Gastrocnemius medialis (tissue), 4 donors: ENCODE measurements around the gene MIPOL1. TPM values are rescaled to one million over a fixed set of nuclear protein-coding genes. Genes with fewer than 3 reads are reported as not detected.

Experiments
- ATAC-seq, 2 donors: fragments of 150-250 bp; one replicate each; pipeline ENCODE4 v1.9.1; 2016
- DNase-seq, 2 donors: peaks; one replicate each; pipeline ENCODE4 v3.0.0-alpha.2; 2019
- H3K27ac ChIP-seq, 4 donors: fragments of 200-600 bp; sonication (generic); 1 replicate in 1 of 4; 2 replicates in 3 of 4; pipeline ENCODE4 v1.5.1; 2016 to 2018; ENCODE audit warnings: mild to moderate bottlenecking in 2 of 4, moderate library complexity in 1 of 4
- H3K27me3 ChIP-seq, 3 donors: fragments of 200-600 bp; sonication (generic) in 2 of 3; 1 replicate in 1 of 3; 2 replicates in 2 of 3; pipeline versions ENCODE4 v1.5.1 to v1.6.0; 2016 to 2019; ENCODE audit warnings: mild to moderate bottlenecking in 1 of 3, moderate library complexity in 1 of 3
- H3K36me3 ChIP-seq, 2 donors: fragments of 200-600 bp; sonication (generic) in 1 of 2; one replicate each; pipeline ENCODE4 v1.5.1; 2017 to 2018
- H3K4me1 ChIP-seq, 2 donors: fragments of 200-600 bp; sonication (generic) in 1 of 2; one replicate each; pipeline ENCODE4 v1.5.1; 2016 to 2017; ENCODE audit warnings: mild to moderate bottlenecking in 2 of 2
- H3K4me3 ChIP-seq, 4 donors: fragments of 200-600 bp; sonication (generic) in 3 of 4; 1 replicate in 1 of 4; 2 replicates in 3 of 4; pipeline ENCODE4 v1.5.1; 2016 to 2019; ENCODE audit warnings: mild to moderate bottlenecking in 2 of 4
- H3K9me3 ChIP-seq, 3 donors: fragments of 200-600 bp; sonication (generic) in 2 of 3; 1 replicate in 1 of 3; 2 replicates in 2 of 3; pipeline ENCODE4 v1.5.1; 2016 to 2019
- POLR2A ChIP-seq, 2 donors: fragments of 450-650 bp; IDR thresholded peaks; one replicate each; pipeline ENCODE4 v1.6.1; 2017; ENCODE audit warnings: antibody characterized with exemption in 2 of 2, mild to moderate bottlenecking in 2 of 2, moderate library complexity in 2 of 2
- in situ Hi-C, 4 donors: fragments of 200-750 bp; cut with MboI; loops; one replicate each; pipeline versions ENCODE4 v1.15.0 to v1.8.0; 2017; ENCODE audit warnings: low sequenced_read_pairs in 4 of 4
- intact Hi-C: fragments of 100-400 bp; cut with DNase I; formaldehyde crosslinking; loops from one replicate; pipeline ENCODE4 v1.15.1; 2023; ENCODE audit warnings: low total_unique reads
- total RNA-seq, 4 donors: library from RNA; depleted of rRNA; stranded (reverse); fragments of >200 nt; gene quantifications; one replicate each; pipeline versions ENCODE4 v1.1.0 to v1.2.3, GENCODE V29; 2016
- TF ChIP-seq, protein P1 (sequence below), 5 experiments: fragments of 450-650 bp in 3 of 5; fragments of 200-600 bp in 2 of 5; sonication (generic) in 2 of 5; IDR thresholded peaks in 4 of 5; conservative IDR thresholded peaks in 1 of 5; 1 replicate in 4 of 5; 2 replicates in 1 of 5; pipeline ENCODE4 v1.5.1; 2016 to 2019; ENCODE audit warnings: antibody characterized with exemption in 5 of 5, mild to moderate bottlenecking in 3 of 5, moderate library complexity in 3 of 5

Gene MIPOL1
- total RNA-seq, 4 donors from 2014 or later: 3.1 to 13.7 (median 4.1) TPM

DNA sequence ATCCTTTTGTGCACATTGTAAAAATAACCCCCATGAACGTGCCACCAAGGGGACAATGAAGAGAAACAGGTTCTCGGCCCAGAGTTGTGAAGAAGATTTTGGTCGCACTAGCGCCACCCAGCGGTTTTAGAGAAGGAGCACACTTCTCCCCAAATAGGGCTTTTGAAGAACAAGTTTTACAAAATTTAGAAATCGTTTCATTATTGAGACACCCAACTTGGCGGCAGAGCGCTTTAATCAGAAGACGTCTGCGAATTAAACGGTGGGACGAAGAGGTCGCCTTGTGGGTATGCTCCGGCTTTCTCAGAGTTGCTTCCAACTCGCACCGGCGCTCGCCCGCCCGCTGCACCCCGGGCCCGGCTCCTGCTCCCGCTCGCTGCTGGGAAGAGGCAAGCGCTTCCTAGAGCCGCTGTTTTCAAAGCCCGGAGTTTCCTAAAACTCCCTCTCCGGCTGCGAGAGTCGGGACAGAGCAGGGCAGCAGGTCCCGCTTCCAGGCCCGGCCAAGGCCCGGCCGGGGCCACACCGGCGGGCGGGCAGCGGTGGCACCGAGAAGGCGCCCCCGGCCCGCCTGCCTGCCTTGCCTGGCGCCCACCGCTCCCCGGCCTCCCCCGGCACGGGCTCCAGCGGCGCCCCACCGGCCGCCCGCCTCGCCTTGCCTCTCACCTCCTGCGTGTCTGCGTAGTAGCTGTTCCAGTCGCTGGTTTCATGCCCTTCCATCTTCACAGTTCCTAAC lies 396.7 kb downstream of the MIPOL1 start:
- in situ Hi-C loops: loop anchor here in 2 of 4 donors (25.0 kb wide), 2 partner anchors 932 to 1082 kb away; partner anchors contain the start of genes NKX2-1 (in 1 of the 2) and PAX9 (in 1 of the 2)
- H3K27ac ChIP-seq: no peak overlapping the region
- ATAC-seq (peak in 1 of 2 donors; percentile 49), DNase-seq (no peak)
- H3K36me3 ChIP-seq: no peaks in the 10 kb centered on the region
- peak overlapping the region; percentile 19 to 42 (median 26) for H3K4me3 ChIP-seq
- H3K27me3 ChIP-seq: peaks cover 97 to 98% (median 97%) of the 10 kb centered on the region in 3 donors
- no peaks in the 10 kb centered on the region for H3K9me3 ChIP-seq
- intact Hi-C loops: loop anchor here (10.0 kb wide), 1 partner anchor 1100 kb away; no protein-coding TSS in a partner anchor
- TF ChIP-seq, protein P1, sequence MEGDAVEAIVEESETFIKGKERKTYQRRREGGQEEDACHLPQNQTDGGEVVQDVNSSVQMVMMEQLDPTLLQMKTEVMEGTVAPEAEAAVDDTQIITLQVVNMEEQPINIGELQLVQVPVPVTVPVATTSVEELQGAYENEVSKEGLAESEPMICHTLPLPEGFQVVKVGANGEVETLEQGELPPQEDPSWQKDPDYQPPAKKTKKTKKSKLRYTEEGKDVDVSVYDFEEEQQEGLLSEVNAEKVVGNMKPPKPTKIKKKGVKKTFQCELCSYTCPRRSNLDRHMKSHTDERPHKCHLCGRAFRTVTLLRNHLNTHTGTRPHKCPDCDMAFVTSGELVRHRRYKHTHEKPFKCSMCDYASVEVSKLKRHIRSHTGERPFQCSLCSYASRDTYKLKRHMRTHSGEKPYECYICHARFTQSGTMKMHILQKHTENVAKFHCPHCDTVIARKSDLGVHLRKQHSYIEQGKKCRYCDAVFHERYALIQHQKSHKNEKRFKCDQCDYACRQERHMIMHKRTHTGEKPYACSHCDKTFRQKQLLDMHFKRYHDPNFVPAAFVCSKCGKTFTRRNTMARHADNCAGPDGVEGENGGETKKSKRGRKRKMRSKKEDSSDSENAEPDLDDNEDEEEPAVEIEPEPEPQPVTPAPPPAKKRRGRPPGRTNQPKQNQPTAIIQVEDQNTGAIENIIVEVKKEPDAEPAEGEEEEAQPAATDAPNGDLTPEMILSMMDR (IDR thresholded peaks at IDR 0.05 in 4 of 5, conservative IDR thresholded peaks at IDR 0.05 in 1 of 5): peak in 3 of 5 experiments; percentile 35 to 51 (median 37)
- TF ChIP-seq POLR2A (IDR thresholded peaks at IDR 0.05): no peak
- H3K4me1 ChIP-seq: peaks cover 15 to 24% of the 10 kb centered on the region in 2 donors

DNA sequence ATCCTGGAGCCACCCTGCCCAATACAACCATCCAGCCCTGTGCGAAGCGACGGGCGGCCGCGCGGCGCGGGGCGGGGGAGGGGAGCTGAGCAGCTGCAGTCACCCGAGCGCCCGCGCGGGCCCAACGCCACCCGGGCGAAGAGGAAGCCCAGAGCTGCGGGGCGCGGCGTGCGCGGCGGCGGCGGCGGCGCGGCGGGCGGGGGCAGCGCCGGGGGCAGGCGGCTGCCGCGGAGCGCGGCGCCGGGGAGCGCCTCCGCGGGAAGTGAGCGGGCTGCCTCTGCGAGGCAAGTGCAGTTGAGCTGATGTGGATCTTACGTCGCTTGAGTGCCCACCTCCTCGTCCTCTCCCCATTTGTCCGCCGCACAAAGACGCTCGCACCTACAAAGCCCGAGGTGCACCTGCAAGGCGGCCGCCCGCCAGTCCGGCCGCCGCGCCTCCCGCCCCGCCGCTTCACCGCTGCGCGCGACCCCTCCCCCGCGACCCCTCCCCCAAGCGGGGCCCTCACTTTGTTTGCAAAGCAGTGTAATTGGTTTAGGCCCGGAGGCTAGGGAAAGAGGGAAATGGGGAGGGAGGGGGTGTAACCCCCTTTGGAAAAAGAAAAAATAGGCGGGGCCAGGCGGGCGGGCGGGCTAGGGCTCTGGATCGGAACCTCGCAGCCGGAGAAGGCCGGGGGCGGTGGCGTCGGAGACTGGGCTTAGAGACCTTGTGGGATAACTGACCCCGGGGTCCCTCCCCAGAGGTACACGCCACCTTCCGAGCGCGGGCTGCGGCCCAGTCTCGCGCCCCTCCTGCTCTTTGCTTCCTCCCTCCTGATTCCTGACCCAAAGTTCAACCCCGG lies 397.5 kb downstream of the MIPOL1 start, which contains the start of the genes FOXA1 and TTC6:
Gene FOXA1, minus strand, starts transcription at position 279 of the 838 bp plus-strand sequence. Its CDS starts 277 bp downstream, at position 2.
Gene TTC6, plus strand, starts transcription at position 659 of the 838 bp plus-strand sequence. CDS start 26,436 bp downstream, outside the sequence.
- Histone ChIP-seq H3K27ac (no peak within 1 kb of the TSS), H3K27me3 (peaks cover 97 to 98% (median 97%) of the 10 kb centered on the region in 3 donors), H3K4me3 (peak within 1 kb of the TSS; percentile 27 to 45 (median 34)), H3K36me3 (no peaks in the 10 kb centered on the region), H3K9me3 (no peaks in the 10 kb centered on the region), H3K4me1 (peaks cover 15 to 29% of the 10 kb centered on the region in 2 donors)
- ATAC-seq: peak; percentile 47 to 61
- in situ Hi-C loops: loop anchor here in 2 of 4 donors (25.0 kb wide), 2 partner anchors 933 to 1083 kb away; partner anchors contain the start of genes NKX2-1 (in 1 of the 2) and PAX9 (in 1 of the 2)
- no peak for TF ChIP-seq POLR2A (IDR thresholded peaks at IDR 0.05)
- TF ChIP-seq, protein P1 (IDR thresholded peaks at IDR 0.05 in 4 of 5, conservative IDR thresholded peaks at IDR 0.05 in 1 of 5): no peak
- no peak for DNase-seq
- intact Hi-C loops: loop anchor here (10.0 kb wide), 1 partner anchor 1100 kb away; no protein-coding TSS in a partner anchor

DNA sequence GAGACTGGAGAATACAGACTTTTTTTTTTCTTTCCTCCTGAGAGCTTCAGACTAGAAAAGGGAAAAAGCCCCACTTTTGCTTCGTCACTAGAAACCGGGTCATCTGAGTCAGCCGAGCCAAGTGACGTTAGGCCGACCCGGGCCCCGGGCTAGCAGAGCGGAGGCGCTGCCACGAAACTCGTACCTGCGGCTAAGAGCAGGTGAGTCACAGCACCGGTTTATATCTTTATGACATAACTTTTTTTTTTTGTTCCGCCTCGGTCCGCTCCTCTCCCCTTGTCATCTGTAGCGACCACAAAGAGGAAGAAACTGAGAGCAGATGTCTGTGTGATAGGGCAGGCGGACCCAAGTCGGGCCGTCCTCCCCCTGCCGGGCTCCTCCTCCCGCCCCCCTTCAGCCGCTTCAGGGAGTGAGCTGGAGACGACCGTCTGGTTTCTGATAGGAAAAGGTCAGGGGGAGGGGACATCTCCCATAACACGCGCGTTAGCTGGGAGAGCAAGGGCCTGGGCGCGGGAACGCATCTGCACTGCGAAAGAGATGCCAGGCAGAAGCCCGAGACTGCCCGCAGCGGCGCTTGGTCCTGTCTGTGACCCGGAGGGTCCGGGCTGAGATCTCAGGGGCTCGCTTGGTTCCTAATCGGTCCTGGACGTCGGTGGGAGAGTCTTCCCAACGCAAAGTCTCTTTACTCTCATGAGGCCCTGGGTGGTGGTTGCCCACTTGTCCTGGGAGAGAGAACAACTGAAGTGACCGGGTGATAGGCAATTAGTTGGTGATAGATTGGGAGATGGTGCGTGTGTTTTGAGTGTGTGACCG lies 398.3 kb downstream of the MIPOL1 start:
- H3K9me3 ChIP-seq: no peaks in the 10 kb centered on the region
- H3K36me3 ChIP-seq: no peaks in the 10 kb centered on the region
- peak overlapping the region; percentile 11 to 45 (median 34) for H3K4me3 ChIP-seq
- DNase-seq (no peak), ATAC-seq (no peak)
- H3K27ac ChIP-seq: no peak overlapping the region
- intact Hi-C loops (loop anchor here (10.0 kb wide), 1 partner anchor 1101 kb away; no protein-coding TSS in a partner anchor), in situ Hi-C loops (loop anchor here in 2 of 4 donors (25.0 kb wide), 2 partner anchors 934 to 1084 kb away; partner anchors contain the start of genes NKX2-1 (in 1 of the 2) and PAX9 (in 1 of the 2))
- TF ChIP-seq POLR2A (IDR thresholded peaks at IDR 0.05): no peak
- H3K27me3 ChIP-seq: peaks cover 97 to 98% (median 97%) of the 10 kb centered on the region in 3 donors
- peaks cover 15 to 29% of the 10 kb centered on the region in 2 donors for H3K4me1 ChIP-seq

DNA sequence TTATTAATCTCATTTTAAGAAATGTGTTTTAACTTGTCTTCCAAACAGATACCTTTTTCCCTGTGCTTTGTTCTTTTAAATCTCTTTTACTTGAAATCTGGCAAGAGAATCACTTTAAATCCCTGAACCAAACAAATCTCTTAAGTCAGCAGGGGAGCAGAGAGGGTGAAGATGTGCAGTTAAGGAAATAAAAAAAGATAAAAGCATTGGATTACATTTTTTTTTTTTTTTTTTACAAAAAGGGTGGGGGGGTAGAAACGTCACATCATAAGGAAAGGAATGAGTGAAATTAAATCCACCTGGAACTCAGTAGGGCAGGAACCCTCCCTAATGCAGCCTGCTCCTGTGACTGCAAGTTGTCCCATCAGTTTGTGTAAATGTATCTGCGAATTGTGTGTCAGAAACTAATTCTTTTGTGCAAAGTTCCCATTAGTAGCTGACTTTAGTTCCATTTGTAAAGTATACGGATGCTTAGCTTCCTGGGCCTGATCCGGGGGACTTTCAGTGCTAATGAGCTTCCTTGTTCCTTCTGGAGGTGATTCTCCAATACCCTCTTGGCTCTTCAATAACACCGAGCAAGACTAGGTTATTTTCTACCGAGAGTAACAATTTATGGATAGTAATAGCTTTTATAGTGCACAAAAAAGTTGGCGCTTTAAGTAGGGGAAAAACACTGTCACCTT lies 399.2 kb downstream of the MIPOL1 start:
- Histone ChIP-seq H3K27me3 (peaks cover 97 to 98% (median 97%) of the 10 kb centered on the region in 3 donors), H3K4me1 (peaks cover 15 to 29% of the 10 kb centered on the region in 2 donors)

More for the DNA sequence above, 399.2 kb downstream of the MIPOL1 start:
- in situ Hi-C loops: loop anchor here in 2 of 4 donors (25.0 kb wide), 2 partner anchors 935 to 1085 kb away; partner anchors contain the start of genes NKX2-1 (in 1 of the 2) and PAX9 (in 1 of the 2)
- intact Hi-C loops: loop anchor here (10.0 kb wide), 1 partner anchor 1102 kb away; no protein-coding TSS in a partner anchor
- no peak overlapping the region for H3K27ac ChIP-seq
- TF ChIP-seq, protein P1 (IDR thresholded peaks at IDR 0.05 in 4 of 5, conservative IDR thresholded peaks at IDR 0.05 in 1 of 5): no peak
- TF ChIP-seq POLR2A (IDR thresholded peaks at IDR 0.05): no peak
- no peak for DNase-seq
- no peak overlapping the region for H3K4me3 ChIP-seq
- ATAC-seq: no peak
- no peaks in the 10 kb centered on the region for H3K9me3 ChIP-seq
- H3K36me3 ChIP-seq: no peaks in the 10 kb centered on the region
